ENCODE measurements around the gene LST1. TPM values are rescaled to one million over a fixed set of nuclear protein-coding genes. Genes with fewer than 3 reads are reported as not detected.

Gene LST1
- total RNA-seq, 1 donor from 2014 or later: 0.42 TPM

DNA sequence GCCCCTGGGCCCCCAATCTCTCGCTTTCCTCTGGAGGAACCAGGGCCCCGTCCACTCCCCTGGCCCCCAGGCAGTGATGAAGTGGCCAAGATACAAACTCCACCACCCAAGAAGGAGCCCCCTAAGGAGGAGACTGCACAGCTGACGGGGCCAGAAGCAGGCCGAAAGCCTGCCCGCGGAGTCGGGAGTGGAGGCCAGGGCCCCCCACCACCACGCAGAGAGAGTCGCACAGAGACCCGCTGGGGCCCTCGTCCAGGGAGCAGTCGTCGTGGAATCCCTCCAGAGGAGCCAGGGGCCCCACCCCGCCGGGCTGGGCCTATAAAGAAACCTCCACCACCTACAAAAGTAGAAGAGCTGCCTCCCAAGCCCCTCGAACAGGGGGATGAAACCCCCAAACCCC lies 45.1 kb downstream of the LST1 start:
- H3K27me3 ChIP-seq (ENCODE audit: control insufficient read depth, insufficient read depth, low read length): no peaks in the 10 kb centered on the region
- TF ChIP-seq, protein P1, sequence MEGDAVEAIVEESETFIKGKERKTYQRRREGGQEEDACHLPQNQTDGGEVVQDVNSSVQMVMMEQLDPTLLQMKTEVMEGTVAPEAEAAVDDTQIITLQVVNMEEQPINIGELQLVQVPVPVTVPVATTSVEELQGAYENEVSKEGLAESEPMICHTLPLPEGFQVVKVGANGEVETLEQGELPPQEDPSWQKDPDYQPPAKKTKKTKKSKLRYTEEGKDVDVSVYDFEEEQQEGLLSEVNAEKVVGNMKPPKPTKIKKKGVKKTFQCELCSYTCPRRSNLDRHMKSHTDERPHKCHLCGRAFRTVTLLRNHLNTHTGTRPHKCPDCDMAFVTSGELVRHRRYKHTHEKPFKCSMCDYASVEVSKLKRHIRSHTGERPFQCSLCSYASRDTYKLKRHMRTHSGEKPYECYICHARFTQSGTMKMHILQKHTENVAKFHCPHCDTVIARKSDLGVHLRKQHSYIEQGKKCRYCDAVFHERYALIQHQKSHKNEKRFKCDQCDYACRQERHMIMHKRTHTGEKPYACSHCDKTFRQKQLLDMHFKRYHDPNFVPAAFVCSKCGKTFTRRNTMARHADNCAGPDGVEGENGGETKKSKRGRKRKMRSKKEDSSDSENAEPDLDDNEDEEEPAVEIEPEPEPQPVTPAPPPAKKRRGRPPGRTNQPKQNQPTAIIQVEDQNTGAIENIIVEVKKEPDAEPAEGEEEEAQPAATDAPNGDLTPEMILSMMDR (IDR thresholded peaks at IDR 0.05; ENCODE audit: insufficient read depth, low read length, poor library complexity, severe bottlenecking): no peak
- peaks cover 6% of the 10 kb centered on the region for H3K36me3 ChIP-seq (ENCODE audit: control insufficient read depth, insufficient read depth, low read length)
- H3K4me3 ChIP-seq (ENCODE audit: low read depth, low read length): no peak overlapping the region
- no peak for DNase-seq (ENCODE audit: low read depth)

GRCh38 chr6:31631681-31632278 lies 45.7 kb downstream of the LST1 start:
- peaks cover 6% of the 10 kb centered on the region for H3K36me3 ChIP-seq (ENCODE audit: control insufficient read depth, insufficient read depth, low read length)
- TF ChIP-seq, protein P1 (IDR thresholded peaks at IDR 0.05; ENCODE audit: insufficient read depth, low read length, poor library complexity, severe bottlenecking): no peak
- no peaks in the 10 kb centered on the region for H3K27me3 ChIP-seq (ENCODE audit: control insufficient read depth, insufficient read depth, low read length)
- no peak for DNase-seq (ENCODE audit: low read depth)
- no peak overlapping the region for H3K4me3 ChIP-seq (ENCODE audit: low read depth, low read length)

DNA sequence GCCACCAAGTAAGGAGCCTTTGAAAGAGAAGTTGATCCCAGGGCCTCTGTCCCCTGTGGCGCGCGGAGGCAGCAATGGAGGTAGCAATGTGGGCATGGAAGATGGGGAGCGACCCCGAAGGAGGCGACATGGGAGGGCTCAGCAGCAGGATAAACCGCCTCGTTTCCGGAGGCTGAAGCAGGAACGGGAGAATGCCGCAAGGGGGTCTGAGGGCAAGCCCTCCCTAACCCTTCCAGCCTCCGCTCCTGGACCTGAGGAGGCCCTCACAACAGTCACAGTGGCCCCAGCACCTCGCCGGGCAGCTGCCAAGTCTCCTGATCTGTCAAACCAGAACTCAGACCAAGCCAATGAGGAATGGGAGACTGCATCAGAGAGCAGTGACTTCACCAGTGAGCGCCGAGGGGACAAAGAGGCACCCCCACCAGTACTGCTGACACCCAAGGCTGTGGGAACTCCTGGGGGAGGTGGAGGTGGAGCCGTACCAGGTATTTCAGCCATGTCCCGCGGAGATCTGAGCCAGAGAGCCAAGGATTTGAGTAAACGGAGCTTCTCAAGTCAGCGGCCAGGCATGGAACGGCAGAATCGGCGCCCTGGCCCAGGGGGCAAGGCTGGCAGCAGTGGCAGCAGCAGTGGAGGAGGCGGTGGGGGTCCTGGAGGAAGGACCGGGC lies 46.3 kb downstream of the LST1 start:
- TF ChIP-seq, protein P1 (IDR thresholded peaks at IDR 0.05; ENCODE audit: insufficient read depth, low read length, poor library complexity, severe bottlenecking): no peak
- peaks cover 6% of the 10 kb centered on the region for H3K36me3 ChIP-seq (ENCODE audit: control insufficient read depth, insufficient read depth, low read length)
- no peak overlapping the region for H3K4me3 ChIP-seq (ENCODE audit: low read depth, low read length)
- no peak for DNase-seq (ENCODE audit: low read depth)
- H3K27me3 ChIP-seq (ENCODE audit: control insufficient read depth, insufficient read depth, low read length): no peaks in the 10 kb centered on the region

DNA sequence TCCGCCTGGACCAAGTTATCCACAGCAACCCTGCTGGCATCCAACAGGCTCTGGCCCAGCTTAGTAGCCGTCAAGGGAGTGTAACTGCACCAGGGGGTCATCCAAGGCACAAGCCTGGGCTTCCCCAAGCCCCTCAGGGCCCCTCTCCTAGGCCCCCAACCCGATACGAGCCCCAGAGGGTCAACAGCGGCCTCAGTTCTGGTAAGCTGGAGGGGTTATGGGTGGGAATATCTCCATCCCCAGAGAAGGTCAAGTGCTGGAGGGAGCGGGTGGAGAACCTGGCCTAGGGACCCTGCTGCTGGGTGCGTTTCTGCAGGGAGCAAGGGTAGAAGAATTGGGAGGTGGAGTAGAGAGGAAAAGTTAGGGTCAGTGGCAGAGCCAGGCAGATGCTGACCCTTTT lies 47.4 kb downstream of the LST1 start:
- H3K4me3 ChIP-seq (ENCODE audit: low read depth, low read length): no peak overlapping the region
- DNase-seq (ENCODE audit: low read depth): no peak
- TF ChIP-seq, protein P1 (IDR thresholded peaks at IDR 0.05; ENCODE audit: insufficient read depth, low read length, poor library complexity, severe bottlenecking): no peak
- no peaks in the 10 kb centered on the region for H3K27me3 ChIP-seq (ENCODE audit: control insufficient read depth, insufficient read depth, low read length)
- H3K36me3 ChIP-seq (ENCODE audit: control insufficient read depth, insufficient read depth, low read length): peaks cover 7% of the 10 kb centered on the region

- TF ChIP-seq, protein P1 (IDR thresholded peaks at IDR 0.05; ENCODE audit: insufficient read depth, low read length, poor library complexity, severe bottlenecking): no peak
- DNase-seq (ENCODE audit: low read depth): no peak
- Histone ChIP-seq H3K36me3 (ENCODE audit: control insufficient read depth, insufficient read depth, low read length) (peaks cover 7% of the 10 kb centered on the region), H3K4me3 (ENCODE audit: low read depth, low read length) (no peak overlapping the region), H3K27me3 (ENCODE audit: control insufficient read depth, insufficient read depth, low read length) (no peaks in the 10 kb centered on the region)
These were observed 48.1 kb downstream of the LST1 start for GRCh38 chr6:31634131-31634530.
